SW480 (cell line): ENCODE results near the gene REM1.

Source experiments
- DNase-seq: peaks from one replicate; pipeline ENCODE4 v3.0.0-alpha.2; 2016; ENCODE audit warnings: low spot score

Gene REM1

GRCh38 chr20:31523361-31524283, 48.5 kb downstream of the REM1 start:
- DNase-seq, result no peak

GRCh38 chr20:31527266-31527665, 52.2 kb downstream of the REM1 start:
- no peak for DNase-seq
